Skeletal muscle cell (primary cell): ENCODE results near the gene CDKN2AIPNL.
"Not testable (repeated sequence)": the region's sequence is repeated elsewhere in the genome, so short reads cannot be mapped to it uniquely, and the experiment has no call there.

Experiments
- DNase-seq: peaks from one replicate; pipeline ENCODE4 v3.0.0-alpha.2; 2010; ENCODE audit warnings: low read depth
- H3K4me3 ChIP-seq: 2 replicates; pipeline ENCODE4 v1.5.1; 2011; ENCODE audit warnings: low read depth, mild to moderate bottlenecking, control low read depth, low read length, moderate library complexity

CDKN2AIPNL gene

GRCh38 chr5:134440201-134440755, 28.6 kb upstream of the CDKN2AIPNL start:
- DNase-seq = no peak
- no peak overlapping the region for H3K4me3 ChIP-seq

DNA sequence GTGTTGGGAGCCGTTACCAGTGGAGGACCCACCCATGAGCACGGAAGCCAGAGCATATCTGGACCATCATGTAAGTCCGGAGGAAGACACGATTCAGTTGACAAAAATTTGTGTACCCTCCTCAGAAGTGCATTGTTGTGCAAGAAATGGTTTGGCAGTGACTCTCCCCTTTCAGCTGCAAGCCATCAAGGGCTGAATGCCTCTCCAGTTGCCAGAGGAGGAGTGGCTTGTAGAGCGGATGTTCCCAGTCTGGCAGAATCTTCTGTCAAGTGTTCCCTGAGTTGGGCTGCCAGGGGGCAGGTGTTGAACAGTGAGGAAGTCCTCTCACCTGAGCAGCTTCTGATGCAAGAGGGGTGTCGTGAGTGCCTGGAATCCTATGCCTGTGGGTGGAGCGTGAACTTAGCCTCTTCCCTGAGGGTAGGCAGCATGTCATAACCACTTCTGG, 27.6 kb upstream of the CDKN2AIPNL start:
- peak; percentile 98 for DNase-seq
- no peak overlapping the region for H3K4me3 ChIP-seq

DNA sequence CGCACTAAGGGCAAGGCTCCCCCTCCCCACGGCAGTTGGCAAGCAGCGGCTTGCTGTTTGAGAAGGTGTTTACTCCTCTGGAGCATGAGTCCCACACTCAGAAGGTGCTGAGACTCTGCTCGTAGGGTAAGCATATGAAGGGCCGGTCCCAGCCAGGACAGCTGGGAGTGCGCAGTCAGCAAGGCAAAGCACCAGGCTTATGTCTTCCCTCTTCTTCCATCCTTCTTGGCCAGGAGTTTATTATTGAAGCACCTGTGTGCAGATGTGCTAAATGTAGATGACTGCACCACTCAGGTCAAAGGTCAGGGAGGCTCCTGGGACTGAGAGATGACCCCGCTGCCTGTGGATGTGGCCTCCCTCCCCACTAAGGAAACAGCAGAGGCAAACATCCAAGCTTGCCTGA, 27.0 kb upstream of the CDKN2AIPNL start:
- no peak overlapping the region for H3K4me3 ChIP-seq

DNA sequence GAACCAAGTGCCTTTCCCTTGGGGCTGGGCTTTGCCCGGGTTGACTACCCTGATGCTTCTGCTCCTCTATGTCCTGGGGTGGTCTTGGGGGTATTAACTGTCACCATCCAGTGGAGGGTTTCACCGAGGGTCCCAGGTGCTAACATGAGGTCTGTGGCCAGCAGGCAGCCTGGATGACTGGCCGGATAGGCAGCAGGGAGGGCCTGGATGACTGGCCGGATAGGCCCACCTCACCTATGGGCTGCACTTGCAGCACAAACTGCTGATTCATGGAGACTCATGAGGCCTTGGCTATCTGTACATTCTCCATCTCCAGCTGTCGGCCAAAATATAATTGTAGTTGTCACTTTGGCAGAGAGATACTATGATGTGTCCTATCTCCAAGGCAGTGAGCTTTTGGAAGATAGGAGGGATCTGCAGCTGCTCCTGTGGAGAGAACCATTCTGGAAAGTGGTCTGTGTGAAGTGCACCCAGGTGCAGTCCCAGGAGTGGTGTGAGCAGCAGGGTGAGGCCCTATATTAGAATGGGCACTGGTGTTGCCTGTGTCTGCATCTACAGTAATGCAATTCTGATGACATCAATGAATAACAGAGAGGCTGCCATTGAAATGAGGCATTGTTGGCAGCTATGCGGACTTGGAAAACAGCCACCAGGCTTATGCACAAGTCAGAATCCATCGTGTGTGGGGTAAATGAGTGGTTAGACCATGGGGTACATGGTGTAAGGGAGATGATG, 26.3 kb upstream of the CDKN2AIPNL start:
- H3K4me3 ChIP-seq = no peak overlapping the region
- peak; percentile 87 for DNase-seq

More for the DNA sequence above, 27.0 kb upstream of the CDKN2AIPNL start:
- no peak for DNase-seq

DNA sequence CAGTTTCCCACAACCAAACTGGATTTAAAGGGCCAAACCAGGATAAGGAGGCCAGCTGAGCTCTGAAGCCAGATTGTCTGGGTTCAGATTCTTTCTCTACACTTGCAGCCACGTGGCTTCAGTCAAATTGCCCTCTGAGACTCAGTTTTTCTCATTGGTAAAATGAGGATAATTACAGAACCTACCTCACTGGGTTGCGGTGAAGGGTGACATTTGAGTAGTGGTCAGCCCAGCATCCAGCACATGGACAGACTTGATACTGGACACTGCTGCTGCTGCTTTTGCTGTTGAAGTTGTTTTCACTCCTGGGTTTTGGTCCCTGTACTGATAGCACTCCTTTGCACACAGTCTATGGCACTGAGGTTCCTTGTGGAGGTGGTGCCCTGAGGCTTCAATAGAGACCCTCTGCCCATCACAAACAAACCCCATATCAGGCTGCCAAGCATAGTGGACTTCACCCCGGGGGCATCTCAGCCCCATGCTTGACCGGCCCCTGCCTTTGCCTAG, 25.7 kb upstream of the CDKN2AIPNL start:
- no peak overlapping the region for H3K4me3 ChIP-seq
- no peak for DNase-seq

DNA sequence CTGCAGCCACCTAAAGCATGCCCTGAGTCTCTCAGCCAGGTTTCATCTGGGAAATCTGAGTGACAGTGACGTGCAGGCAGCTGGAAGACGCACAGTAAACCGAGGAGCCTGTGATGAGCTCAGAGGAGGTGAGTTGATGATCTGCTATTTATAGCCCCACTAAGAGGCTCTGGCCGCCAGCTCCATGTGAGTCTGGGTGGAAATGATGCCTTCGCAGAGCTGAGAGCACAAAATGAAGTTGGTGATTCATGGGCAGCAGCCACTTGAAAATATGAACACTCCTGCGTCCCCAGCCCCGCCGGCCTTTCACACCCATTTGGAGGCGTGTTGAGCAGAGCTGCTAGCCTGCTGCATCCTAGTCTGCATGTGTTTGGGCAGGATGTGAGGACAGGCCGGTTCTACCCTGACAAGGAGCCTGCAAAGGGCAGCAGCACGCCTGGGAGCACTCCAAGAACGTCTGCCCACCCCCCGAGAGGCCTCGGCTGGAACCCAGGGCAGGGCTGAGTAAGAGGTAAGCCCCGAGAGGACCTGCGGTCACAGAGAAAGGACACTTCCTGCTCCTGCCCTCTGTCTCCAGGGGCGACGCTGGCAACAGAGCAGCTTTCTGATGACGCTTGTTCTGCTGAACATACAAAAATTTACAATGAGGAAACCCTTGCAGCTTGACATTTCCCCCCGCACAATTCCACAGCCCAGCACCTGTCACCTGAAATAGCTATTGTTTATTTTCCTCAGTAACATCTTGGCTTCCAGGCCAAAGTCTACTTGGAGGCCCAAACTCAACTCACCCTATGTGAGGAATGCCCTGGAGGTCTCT, 25.1 kb upstream of the CDKN2AIPNL start:
- peak; percentile 93 for DNase-seq
- no peak overlapping the region for H3K4me3 ChIP-seq

- DNase-seq = peak; percentile 50
- no peak overlapping the region for H3K4me3 ChIP-seq
Measured at GRCh38 chr5:134435560-134435959, 23.9 kb upstream of the CDKN2AIPNL start.

DNA sequence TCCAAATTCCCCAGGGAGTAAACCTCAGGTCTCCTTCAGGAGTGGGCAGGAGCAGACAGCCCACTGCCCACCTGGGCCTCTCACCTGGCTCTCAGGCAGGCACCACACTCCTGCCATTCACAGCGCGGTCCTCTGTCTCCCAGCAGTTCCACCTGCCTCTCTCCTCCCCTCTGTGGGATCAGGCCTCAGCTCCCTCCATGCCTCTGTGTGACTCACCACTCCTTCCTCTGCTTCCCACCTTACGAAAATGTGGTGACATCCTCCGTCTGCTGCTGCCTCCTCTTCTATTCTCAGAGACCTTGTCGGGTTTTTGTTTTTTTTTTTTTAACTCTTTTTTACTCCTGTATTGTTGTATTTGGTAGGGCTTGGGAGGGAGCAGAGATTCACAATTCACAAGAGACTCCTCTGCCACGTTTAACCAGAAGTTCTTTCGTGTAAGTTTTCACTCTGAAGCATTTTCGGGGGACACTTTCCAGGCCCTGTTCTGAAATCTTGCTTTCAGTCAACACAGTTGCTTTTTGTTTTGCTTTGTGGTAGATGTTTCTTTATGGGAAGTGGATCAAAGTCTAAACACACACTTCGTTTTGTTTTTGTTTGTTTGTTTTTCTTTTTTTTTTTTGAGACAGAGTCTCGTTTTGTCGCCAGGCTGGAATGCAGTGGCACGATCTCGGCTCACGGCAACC, 21.1 kb upstream of the CDKN2AIPNL start:
- no peak overlapping the region for H3K4me3 ChIP-seq
- no peak for DNase-seq

DNA sequence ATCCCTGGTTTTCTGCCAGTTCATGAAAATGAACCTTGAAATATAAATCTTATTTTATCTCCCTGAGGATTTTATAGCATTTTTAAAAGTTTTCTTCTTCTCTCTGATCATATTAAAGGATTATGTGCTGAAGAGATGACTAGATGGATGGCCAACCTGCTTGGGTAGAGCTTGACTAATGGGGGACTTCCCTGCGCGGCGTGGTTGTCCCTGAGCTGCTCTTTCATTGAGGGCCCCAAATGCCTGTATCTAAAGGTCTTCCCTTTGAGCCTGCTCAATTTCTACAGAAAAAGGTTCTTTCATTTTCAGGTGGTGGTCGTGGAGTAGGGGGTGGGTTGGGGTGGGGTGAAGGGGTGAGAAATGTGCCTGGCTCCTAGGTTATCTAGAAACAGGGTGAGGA, 20.5 kb upstream of the CDKN2AIPNL start:
- no peak for DNase-seq
- H3K4me3 ChIP-seq = no peak overlapping the region

- H3K4me3 ChIP-seq = no peak overlapping the region
- DNase-seq = no peak
Measured at GRCh38 chr5:134430001-134430569, 18.4 kb upstream of the CDKN2AIPNL start.

DNA sequence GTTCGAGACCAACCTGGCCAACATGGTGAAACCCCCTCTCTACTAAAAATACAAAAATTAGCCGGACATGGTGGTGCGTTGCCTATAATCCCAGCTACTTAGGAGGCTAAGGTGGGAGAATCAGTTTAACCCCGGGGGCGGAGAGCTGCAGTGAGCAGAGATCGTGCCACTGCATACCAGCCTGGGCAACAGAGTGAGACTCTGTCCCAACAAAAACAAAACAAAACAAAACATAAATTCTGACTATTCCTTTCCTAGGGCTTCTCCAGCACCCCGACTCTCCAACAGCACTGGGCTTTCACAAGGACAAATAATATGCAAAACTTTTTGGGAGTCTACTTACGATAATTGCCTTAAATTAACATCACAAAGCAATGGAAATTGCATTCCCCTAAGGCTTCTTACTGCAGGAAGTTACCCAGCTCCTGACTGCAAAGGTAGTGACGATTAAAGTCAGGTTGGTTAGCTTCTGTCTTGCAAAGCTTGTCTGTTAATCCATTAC, 15.9 kb upstream of the CDKN2AIPNL start:
- no peak overlapping the region for H3K4me3 ChIP-seq
- DNase-seq = no peak

GRCh38 chr5:134426361-134426760, 14.7 kb upstream of the CDKN2AIPNL start:
- no peak for DNase-seq
- no peak overlapping the region for H3K4me3 ChIP-seq

DNA sequence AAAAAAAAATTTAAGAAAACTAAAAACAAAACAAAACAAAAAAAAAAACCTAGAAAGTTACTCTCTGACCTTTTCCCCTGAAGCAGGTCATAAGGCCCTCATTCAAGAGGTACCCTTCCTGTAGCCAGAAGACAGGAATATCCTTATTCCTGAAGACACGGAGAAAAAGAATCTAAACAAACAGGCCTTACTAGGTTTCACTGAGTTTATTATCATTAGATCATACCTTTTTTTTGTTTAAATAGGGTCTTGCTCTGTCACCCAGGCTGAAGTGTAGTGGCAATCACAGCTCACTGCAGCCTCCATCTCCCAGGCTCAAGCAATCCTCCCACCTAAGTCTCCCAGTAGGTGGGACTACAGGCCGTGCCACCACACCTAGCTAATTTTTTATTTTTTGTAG, 11.7 kb upstream of the CDKN2AIPNL start:
- no peak for DNase-seq
- no peak overlapping the region for H3K4me3 ChIP-seq

- no peak overlapping the region for H3K4me3 ChIP-seq
- DNase-seq = no peak
Measured at GRCh38 chr5:134422791-134423365, 11.2 kb upstream of the CDKN2AIPNL start.

- not testable (repeated sequence) for H3K4me3 ChIP-seq, DNase-seq
Measured at GRCh38 chr5:134421038-134421437, 9.4 kb upstream of the CDKN2AIPNL start.

DNA sequence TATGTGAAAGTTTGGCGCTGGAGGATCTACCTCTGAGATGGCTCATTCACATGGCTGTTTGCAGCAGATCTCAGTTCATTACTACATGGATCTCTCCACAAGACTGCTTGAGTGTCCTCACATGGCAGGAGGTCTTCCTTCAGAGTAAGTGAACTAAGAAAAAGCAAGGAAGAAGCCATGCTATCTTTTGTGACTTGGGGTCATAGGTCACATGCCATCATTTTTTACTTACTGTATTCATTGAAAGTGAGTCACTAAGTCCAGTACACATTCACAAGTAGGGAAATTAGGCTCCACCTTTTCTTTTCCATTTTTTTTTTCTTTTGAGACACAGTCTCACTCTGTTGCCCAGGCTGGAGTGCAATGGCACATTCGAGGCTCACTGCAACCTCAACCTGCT, 8.7 kb upstream of the CDKN2AIPNL start:
- DNase-seq = no peak
- H3K4me3 ChIP-seq = no peak overlapping the region

- no peak for DNase-seq
- H3K4me3 ChIP-seq = no peak overlapping the region
Measured at GRCh38 chr5:134418958-134419357, 7.3 kb upstream of the CDKN2AIPNL start.

DNA sequence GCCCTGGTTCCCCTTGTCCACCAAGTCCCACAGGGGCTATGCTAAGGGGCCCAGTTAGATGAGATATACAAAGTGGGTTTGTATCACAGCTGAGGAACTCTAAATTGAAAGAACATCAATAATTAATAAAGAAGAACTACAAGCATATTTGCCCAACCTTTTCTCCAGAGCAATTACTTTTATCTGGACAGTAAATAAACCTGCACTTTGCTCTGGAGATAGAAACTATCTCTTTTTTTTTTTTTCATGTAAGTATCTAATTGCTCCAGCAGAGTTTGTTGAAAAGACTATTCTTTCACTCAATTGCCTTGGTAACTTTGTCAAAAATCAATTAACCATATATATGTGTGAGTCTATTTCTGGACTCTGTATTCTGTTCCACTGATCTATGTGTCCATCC, 6.0 kb upstream of the CDKN2AIPNL start:
- H3K4me3 ChIP-seq = no peak overlapping the region
- DNase-seq = no peak

DNA sequence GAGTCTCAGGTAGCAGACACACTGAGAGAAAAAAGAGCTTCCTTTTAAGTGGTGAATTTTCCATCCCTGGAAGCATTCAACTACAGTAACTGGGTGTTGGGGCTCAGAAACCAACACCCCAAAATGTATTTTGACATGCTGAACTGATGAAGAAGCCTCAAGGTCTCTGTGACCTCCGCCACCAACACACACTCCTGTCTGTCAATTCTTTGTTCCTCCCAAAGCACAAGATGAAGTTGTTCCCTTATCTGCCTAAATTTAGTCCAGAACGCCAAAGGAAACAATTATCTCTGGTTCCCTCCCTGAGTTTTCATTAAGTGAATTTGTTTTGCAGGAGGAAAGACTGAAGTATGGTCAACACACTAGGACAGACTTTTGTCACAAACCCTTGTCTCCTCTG, 1.4 kb upstream of the CDKN2AIPNL start:
- H3K4me3 ChIP-seq = no peak overlapping the region
- DNase-seq = no peak
